ACC112 (cell line): ENCODE measurements around the gene NAGA.

Experiments used
- H2AFZ ChIP-seq: fragments of 200-600 bp; sonication (generic); one replicate; pipeline ENCODE4 v1.6.0; 2017; ENCODE audit warnings: antibody characterized with exemption, low read length; ENCODE audit not compliant: unreplicated experiment
- H3K27ac ChIP-seq: fragments of 200-600 bp; sonication (generic); 2 replicates; pipeline ENCODE4 v1.5.1; 2014; ENCODE audit warnings: low read depth, mild to moderate bottlenecking, antibody characterized with exemption, low read length, moderate library complexity
- H3K27me3 ChIP-seq: fragments of 200-600 bp; sonication (generic); 2 replicates; pipeline ENCODE4 v1.6.1; 2014; ENCODE audit warnings: mild to moderate bottlenecking, antibody characterized with exemption, low read length, moderate library complexity, mixed read lengths; ENCODE audit not compliant: insufficient read depth
- H3K36me3 ChIP-seq: fragments of 200-600 bp; sonication (generic); 2 replicates; pipeline ENCODE4 v1.6.1; 2016; ENCODE audit warnings: mild to moderate bottlenecking, antibody characterized with exemption, low read length, moderate library complexity, mixed read lengths; ENCODE audit not compliant: insufficient read depth
- H3K4me1 ChIP-seq: fragments of 200-600 bp; sonication (generic); one replicate; pipeline ENCODE4 v1.6.1; 2016; ENCODE audit warnings: low read length, mixed read lengths; ENCODE audit not compliant: insufficient read depth, unreplicated experiment, control insufficient read depth
- H3K4me3 ChIP-seq: fragments of 200-600 bp; sonication (generic); 2 replicates; pipeline ENCODE4 v1.5.1; 2014; ENCODE audit warnings: mild to moderate bottlenecking, low read depth, low read length
- H3K79me2 ChIP-seq: fragments of 200-600 bp; sonication (generic); one replicate; pipeline ENCODE4 v1.6.0; 2016; ENCODE audit warnings: low read length; ENCODE audit not compliant: control insufficient read depth, unreplicated experiment, insufficient read depth

Gene NAGA

GRCh38 chr22:42010778-42011177, 59.8 kb downstream of the NAGA start:
- Histone ChIP-seq H3K36me3 (no peaks in the 10 kb centered on the region), H3K4me3 (no peak overlapping the region), H3K27ac (no peak overlapping the region), H3K4me1 (no peaks in the 10 kb centered on the region), H2AFZ (no peak overlapping the region), H3K79me2 (no peaks in the 10 kb centered on the region), H3K27me3 (peaks cover 7% of the 10 kb centered on the region; the same call in 1 of the 2 replicates)
